Chondrocyte (in vitro differentiated cells): ENCODE data around the gene LTO1. TPM values are rescaled to one million over a fixed set of nuclear protein-coding genes. Genes with fewer than 3 reads are reported as not detected.
"Not testable (repeated sequence)": the region's sequence is repeated elsewhere in the genome, so short reads cannot be mapped to it uniquely, and the experiment has no call there.

Experiments used
- DNase-seq: peaks from one replicate; pipeline ENCODE4 v3.0.0; 2021; ENCODE audit warnings: mixed read lengths, low spot score
- H3K27ac Mint-ChIP-seq: one replicate; pipeline ENCODE4 v1.8.0; 2021; ENCODE audit warnings: mild to moderate bottlenecking, moderate library complexity, mixed read lengths; ENCODE audit not compliant: unreplicated experiment
- H3K27me3 Mint-ChIP-seq: 2 replicates; pipeline ENCODE4 v1.8.0; 2021; ENCODE audit warnings: low read depth, mixed read lengths
- H3K36me3 Mint-ChIP-seq: 2 replicates; pipeline ENCODE4 v1.8.0; 2021; ENCODE audit warnings: low read depth, mixed read lengths
- H3K4me1 Mint-ChIP-seq: 2 replicates; pipeline ENCODE4 v1.8.0; 2021; ENCODE audit warnings: low read depth, mild to moderate bottlenecking, mixed read lengths
- H3K4me3 Mint-ChIP-seq: one replicate; pipeline ENCODE4 v1.8.0; 2021; ENCODE audit warnings: mild to moderate bottlenecking, moderate library complexity, mixed read lengths; ENCODE audit not compliant: unreplicated experiment
- H3K9me3 Mint-ChIP-seq: 2 replicates; pipeline ENCODE4 v1.8.0; 2021; ENCODE audit warnings: low read depth, mixed read lengths
- CTCF ChIP-seq: fragments of 200-600 bp; sonication (generic); IDR thresholded peaks from 2 replicates; pipeline ENCODE4 v1.5.0; 2021; ENCODE audit warnings: antibody characterized with exemption, mild to moderate bottlenecking, moderate library complexity
- total RNA-seq: library from RNA; stranded (reverse); gene quantifications from 3 replicates; pipeline ENCODE4 v1.2.1, GENCODE V29; 2021

Gene LTO1
- total RNA-seq, 1 donor from 2014 or later, result 16.2 TPM

- Mint-ChIP-seq H3K4me1 (no peaks in the 10 kb centered on the region), H3K27me3 (peaks cover 2% of the 10 kb centered on the region), H3K27ac (no peak overlapping the region), H3K9me3 (peaks cover 11% of the 10 kb centered on the region), H3K4me3 (no peak overlapping the region), H3K36me3 (peaks cover 6% of the 10 kb centered on the region)
- no peak for TF ChIP-seq CTCF
- DNase-seq, result no peak
These were observed 49.7 kb downstream of the LTO1 start for GRCh38 chr11:69625476-69625875.

- no peak for TF ChIP-seq CTCF
- Mint-ChIP-seq H3K27me3 (peaks cover 5% of the 10 kb centered on the region), H3K27ac (no peak overlapping the region), H3K36me3 (peaks cover 2% of the 10 kb centered on the region), H3K9me3 (peaks cover 3% of the 10 kb centered on the region), H3K4me3 (no peak overlapping the region), H3K4me1 (no peaks in the 10 kb centered on the region)
- no peak for DNase-seq
These were observed 50.9 kb downstream of the LTO1 start for GRCh38 chr11:69624293-69624692.

GRCh38 chr11:69622097-69622681, 53.0 kb downstream of the LTO1 start:
- not testable (repeated sequence) for H3K9me3 Mint-ChIP-seq, H3K4me1 Mint-ChIP-seq, H3K27me3 Mint-ChIP-seq, H3K27ac Mint-ChIP-seq, H3K4me3 Mint-ChIP-seq, DNase-seq, H3K36me3 Mint-ChIP-seq

GRCh38 chr11:69620683-69621290, 54.4 kb downstream of the LTO1 start:
- Mint-ChIP-seq H3K36me3 (peaks cover 1% of the 10 kb centered on the region), H3K27me3 (peaks cover 4% of the 10 kb centered on the region), H3K9me3 (no peaks in the 10 kb centered on the region), H3K4me1 (no peaks in the 10 kb centered on the region), H3K4me3 (no peak overlapping the region), H3K27ac (no peak overlapping the region)
- no peak for TF ChIP-seq CTCF
- no peak for DNase-seq

- Mint-ChIP-seq H3K4me3 (no peak overlapping the region), H3K4me1 (no peaks in the 10 kb centered on the region), H3K9me3 (no peaks in the 10 kb centered on the region), H3K36me3 (no peaks in the 10 kb centered on the region), H3K27me3 (peaks cover 3% of the 10 kb centered on the region), H3K27ac (no peak overlapping the region)
- no peak for DNase-seq
- no peak for TF ChIP-seq CTCF
These were observed 56.9 kb downstream of the LTO1 start for GRCh38 chr11:69618237-69618636.

- TF ChIP-seq CTCF, result no peak
These were observed 57.5 kb downstream of the LTO1 start for GRCh38 chr11:69617682-69618081.

More at GRCh38 chr11:69617682-69618081, 57.5 kb downstream of the LTO1 start:
- H3K4me1 Mint-ChIP-seq, result no peaks in the 10 kb centered on the region
- H3K4me3 Mint-ChIP-seq, result no peak overlapping the region
- no peaks in the 10 kb centered on the region for H3K36me3 Mint-ChIP-seq
- no peak overlapping the region for H3K27ac Mint-ChIP-seq
- H3K27me3 Mint-ChIP-seq, result peaks cover 3% of the 10 kb centered on the region
- no peak for DNase-seq
- no peaks in the 10 kb centered on the region for H3K9me3 Mint-ChIP-seq
